Subcutaneous adipose tissue (tissue), 4 donors: Measurements from ENCODE around the gene GADL1. TPM values are rescaled to one million over a fixed set of nuclear protein-coding genes. Genes with fewer than 3 reads are reported as not detected.

Experiments used
- total RNA-seq, 4 donors: library from RNA; depleted of rRNA; stranded (reverse); fragments of >200 nt; gene quantifications; one replicate each; pipeline ENCODE4 v1.1.0, GENCODE V29; 2016
- TF ChIP-seq, protein P1 (sequence below): fragments of 450-650 bp; IDR thresholded peaks from one replicate; pipeline ENCODE4 v1.5.1; 2016; ENCODE audit warnings: low read depth, mild to moderate bottlenecking, control low read depth, antibody characterized with exemption, moderate library complexity

GADL1 gene
- total RNA-seq, 4 donors from 2014 or later, result not detected

DNA sequence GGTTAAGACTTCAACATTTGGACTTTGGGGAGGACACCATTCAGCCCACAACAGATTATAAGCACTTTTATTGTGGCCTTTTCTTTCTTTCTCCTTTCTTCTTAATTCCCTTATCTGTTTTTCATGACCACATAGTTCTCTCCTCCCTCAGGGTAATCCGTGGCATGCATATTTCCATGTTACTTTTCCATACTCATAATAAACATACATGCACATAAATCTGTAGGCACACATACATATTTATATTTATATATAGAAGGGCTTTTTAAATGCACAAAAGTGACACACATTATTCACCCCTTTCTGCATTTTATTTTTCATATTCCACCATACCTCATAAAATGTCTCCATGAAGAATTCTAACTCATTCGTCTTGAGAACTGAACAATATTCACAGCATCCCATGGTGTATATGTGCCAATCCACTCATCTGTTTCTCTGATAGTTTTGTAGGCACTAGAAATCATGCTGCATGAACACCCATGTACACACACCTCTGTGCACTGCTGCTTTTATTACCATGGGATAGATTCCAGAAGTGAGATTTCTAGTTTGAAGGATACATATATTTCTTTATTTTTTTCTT, 38.1 kb upstream of the GADL1 start:
- TF ChIP-seq, protein P1, sequence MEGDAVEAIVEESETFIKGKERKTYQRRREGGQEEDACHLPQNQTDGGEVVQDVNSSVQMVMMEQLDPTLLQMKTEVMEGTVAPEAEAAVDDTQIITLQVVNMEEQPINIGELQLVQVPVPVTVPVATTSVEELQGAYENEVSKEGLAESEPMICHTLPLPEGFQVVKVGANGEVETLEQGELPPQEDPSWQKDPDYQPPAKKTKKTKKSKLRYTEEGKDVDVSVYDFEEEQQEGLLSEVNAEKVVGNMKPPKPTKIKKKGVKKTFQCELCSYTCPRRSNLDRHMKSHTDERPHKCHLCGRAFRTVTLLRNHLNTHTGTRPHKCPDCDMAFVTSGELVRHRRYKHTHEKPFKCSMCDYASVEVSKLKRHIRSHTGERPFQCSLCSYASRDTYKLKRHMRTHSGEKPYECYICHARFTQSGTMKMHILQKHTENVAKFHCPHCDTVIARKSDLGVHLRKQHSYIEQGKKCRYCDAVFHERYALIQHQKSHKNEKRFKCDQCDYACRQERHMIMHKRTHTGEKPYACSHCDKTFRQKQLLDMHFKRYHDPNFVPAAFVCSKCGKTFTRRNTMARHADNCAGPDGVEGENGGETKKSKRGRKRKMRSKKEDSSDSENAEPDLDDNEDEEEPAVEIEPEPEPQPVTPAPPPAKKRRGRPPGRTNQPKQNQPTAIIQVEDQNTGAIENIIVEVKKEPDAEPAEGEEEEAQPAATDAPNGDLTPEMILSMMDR, result no peak

DNA sequence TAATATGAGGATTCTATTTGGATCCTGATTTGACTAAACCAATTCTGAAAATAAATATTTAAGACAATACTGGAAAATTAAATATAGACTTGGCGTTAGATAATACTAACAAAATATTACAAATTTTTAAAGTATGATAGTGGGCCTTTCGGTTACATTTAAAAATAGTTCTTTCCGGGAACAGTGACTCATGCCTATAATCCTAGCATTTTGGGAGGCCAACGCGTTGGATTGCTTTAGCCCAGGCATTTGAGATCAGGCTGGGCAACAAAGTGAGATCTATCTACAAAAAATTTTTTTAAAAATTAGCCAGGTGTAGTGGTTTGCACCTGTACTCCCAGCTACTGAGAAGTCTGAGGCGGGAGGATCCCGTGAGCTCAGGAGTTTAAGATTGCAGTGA, 30.3 kb upstream of the GADL1 start:
- TF ChIP-seq, protein P1, result no peak

DNA sequence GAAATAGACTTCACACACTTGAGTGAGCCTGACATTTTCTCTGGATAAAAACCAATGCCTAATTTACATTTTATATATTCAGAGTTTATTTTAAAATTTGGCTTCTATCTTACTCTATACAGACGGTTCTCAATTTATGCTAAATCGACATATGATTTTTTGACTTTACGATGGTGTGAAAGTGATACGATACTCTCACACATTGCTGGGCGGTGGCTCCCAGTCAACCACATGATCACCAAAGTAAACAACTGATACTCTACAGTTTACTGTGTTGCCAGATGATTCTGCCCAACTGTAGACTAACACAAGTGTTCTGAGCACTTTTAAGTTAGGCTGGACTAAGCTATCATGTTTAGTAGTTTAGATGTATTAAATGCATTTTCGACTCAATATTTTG, 25.1 kb upstream of the GADL1 start:
- TF ChIP-seq, protein P1, result no peak

DNA sequence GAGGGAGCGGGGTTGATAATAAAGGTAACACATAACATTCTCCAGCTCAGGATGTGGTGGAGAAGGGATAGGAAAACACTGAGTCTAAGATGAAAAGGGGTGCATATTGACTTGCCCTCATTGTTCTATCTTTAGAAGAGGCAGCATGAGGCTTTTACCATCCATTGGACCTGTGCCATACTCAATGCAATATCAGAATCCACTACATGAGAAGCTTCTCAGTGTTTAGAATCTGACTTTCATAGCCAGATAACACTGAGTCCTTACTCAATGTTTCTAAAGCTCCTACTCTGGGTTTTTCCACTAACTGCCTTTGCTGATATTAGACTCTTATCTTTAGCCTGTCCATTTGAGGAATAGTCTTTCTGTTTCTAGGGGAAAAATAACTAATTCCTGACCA, 24.3 kb upstream of the GADL1 start:
- TF ChIP-seq, protein P1, result no peak

DNA sequence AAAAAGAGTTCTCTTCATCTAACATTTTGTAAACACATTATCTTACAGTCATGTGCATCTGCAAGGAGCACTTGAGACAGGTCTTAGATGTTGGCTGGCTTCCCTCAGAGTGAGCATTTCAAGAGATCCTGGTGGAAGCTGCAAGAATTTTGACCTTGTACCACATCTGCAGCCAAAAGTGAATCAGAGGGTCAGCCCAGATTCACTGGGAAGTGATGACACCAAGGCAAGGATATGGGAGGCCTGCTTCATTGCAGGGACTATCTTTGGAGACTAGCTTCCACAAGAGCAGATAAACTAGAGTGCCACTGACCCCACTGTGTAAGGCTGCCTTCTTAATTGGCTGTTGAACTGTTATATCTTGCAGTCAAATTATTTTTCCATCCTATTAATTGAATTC, 21.3 kb upstream of the GADL1 start:
- TF ChIP-seq, protein P1, result no peak

DNA sequence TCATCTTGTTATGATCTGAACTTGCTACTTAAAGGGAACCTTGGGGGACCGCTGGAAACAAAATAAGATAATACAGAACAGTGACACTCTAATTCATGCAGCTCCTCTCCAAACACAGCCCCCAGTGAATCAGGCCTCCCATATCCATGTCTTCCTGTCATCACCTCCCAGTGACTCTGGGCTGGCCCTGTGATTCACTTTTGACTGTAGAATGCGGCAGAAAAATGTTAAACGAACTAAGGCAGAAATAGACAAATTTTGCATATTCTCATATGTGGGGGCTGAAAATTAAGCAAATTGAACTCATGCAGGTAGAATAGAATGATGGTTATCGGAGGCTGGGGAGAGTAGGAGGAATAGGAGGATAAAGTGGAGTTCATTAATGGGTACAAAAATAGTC, 20.2 kb upstream of the GADL1 start:
- TF ChIP-seq, protein P1, result no peak

DNA sequence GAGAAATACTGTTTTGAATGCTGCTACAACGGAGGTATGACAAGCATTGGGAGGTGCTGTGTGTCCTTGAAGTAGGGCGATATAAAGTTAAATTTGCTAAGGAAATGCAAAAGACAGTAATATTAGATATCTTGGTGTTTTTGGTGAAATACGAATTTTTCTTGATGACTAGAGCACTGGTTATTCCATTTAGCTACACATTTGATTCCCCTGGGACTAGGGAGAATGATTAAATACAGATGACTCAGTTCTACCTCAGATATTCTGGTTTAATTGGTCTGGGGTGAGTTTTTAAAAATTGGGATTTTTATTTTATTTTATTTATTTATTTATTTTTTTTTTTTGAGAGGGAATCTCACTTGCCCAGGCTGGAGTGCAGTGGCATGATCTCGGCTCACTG, 18.7 kb upstream of the GADL1 start:
- TF ChIP-seq, protein P1, result no peak
